Measurements from ENCODE around the gene AKR1E2.

AKR1E2 gene

DNA sequence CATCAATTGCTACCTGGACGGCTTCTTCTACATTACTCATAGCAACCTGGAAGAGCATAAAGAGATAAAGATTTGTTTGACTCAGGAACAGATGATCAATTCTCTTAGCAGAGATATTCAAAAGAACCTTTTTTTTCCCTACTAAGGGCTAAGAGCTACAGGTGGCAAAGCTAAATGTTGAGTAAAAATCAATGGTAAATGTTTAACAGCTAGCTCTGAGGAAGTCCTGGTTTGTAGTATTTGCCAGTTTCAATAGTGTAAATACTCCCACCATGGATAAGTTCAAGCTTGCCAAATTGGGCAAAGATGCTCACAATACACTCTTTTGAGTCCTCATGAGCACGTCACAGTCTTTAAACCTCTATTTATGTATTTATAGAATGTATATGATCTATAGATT, 64.0 kb downstream of the AKR1E2 start:
- no peaks in the 10 kb centered on the region for H3K36me3 ChIP-seq (ENCODE audit: control insufficient read depth in 2 of 2, insufficient read depth in 1 of 2, low read length in 2 of 2)
- CTCF ChIA-PET, result interaction anchor here (0.6 to 0.7 kb wide), 2 partner anchors 21 to 78 kb away, joined by 3 read pairs; no protein-coding TSS in a partner anchor
- H3K9me3 ChIP-seq (ENCODE audit: control insufficient read depth, insufficient read depth, low read depth, low read length), result no peaks in the 10 kb centered on the region
- POLR2A ChIA-PET, result no interaction called here
- H3K4me3 ChIP-seq (ENCODE audit: low read depth, low read length), result no peak overlapping the region
- TF ChIP-seq ZNF514 (tag by site-specific recombination; IDR thresholded peaks at IDR 0.05) (no peak), ZNF707 (tag by site-specific recombination; IDR thresholded peaks at IDR 0.05) (no peak), EGR2 (tag by site-specific recombination; IDR thresholded peaks at IDR 0.05; ENCODE audit: low read depth) (no peak), ZNF670 (tag by site-specific recombination; IDR thresholded peaks at IDR 0.05; ENCODE audit: low read depth) (no peak), ZBTB8A (tag by site-specific recombination; IDR thresholded peaks at IDR 0.05) (no peak), SETDB1 (IDR thresholded peaks at IDR 0.05; ENCODE audit: insufficient read length, low read length) (no peak), ZNF664 (tag by site-specific recombination; IDR thresholded peaks at IDR 0.05) (no peak), ZNF2 (tag by site-specific recombination; IDR thresholded peaks at IDR 0.05) (no peak), ZNF677 (tag by site-specific recombination; IDR thresholded peaks at IDR 0.05) (no peak), ZNF394 (tag by site-specific recombination; IDR thresholded peaks at IDR 0.05; ENCODE audit: borderline replicate concordance) (no peak), HOXC10 (CRISPR knock-in tag; IDR thresholded peaks at IDR 0.05) (no peak)
- TF ChIP-seq, protein P1, sequence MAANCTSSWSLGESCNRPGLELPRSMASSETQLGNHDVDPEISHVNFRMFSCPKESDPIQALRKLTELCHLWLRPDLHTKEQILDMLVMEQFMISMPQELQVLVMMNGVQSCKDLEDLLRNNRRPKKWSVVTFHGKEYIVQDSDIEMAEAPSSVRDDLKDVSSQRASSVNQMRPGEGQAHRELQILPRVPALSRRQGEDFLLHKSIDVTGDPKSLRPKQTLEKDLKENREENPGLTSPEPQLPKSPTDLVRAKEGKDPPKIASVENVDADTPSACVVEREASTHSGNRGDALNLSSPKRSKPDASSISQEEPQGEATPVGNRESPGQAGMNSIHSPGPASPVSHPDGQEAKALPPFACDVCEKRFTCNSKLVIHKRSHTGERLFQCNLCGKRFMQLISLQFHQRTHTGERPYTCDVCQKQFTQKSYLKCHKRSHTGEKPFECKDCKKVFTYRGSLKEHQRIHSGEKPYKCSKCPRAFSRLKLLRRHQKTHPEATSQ (tag by site-specific recombination; IDR thresholded peaks at IDR 0.05), result no peak
- TF ChIP-seq, protein P2, sequence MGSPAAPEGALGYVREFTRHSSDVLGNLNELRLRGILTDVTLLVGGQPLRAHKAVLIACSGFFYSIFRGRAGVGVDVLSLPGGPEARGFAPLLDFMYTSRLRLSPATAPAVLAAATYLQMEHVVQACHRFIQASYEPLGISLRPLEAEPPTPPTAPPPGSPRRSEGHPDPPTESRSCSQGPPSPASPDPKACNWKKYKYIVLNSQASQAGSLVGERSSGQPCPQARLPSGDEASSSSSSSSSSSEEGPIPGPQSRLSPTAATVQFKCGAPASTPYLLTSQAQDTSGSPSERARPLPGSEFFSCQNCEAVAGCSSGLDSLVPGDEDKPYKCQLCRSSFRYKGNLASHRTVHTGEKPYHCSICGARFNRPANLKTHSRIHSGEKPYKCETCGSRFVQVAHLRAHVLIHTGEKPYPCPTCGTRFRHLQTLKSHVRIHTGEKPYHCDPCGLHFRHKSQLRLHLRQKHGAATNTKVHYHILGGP (tag by site-specific recombination; IDR thresholded peaks at IDR 0.05), result no peak
- TF ChIP-seq, protein P3, sequence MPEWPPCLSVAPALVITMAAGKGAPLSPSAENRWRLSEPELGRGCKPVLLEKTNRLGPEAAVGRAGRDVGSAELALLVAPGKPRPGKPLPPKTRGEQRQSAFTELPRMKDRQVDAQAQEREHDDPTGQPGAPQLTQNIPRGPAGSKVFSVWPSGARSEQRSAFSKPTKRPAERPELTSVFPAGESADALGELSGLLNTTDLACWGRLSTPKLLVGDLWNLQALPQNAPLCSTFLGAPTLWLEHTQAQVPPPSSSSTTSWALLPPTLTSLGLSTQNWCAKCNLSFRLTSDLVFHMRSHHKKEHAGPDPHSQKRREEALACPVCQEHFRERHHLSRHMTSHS (tag by site-specific recombination; IDR thresholded peaks at IDR 0.05), result no peak
- TF ChIP-seq, protein P4, sequence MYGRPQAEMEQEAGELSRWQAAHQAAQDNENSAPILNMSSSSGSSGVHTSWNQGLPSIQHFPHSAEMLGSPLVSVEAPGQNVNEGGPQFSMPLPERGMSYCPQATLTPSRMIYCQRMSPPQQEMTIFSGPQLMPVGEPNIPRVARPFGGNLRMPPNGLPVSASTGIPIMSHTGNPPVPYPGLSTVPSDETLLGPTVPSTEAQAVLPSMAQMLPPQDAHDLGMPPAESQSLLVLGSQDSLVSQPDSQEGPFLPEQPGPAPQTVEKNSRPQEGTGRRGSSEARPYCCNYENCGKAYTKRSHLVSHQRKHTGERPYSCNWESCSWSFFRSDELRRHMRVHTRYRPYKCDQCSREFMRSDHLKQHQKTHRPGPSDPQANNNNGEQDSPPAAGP (tag by site-specific recombination; IDR thresholded peaks at IDR 0.05), result no peak
- TF ChIP-seq, protein P5, sequence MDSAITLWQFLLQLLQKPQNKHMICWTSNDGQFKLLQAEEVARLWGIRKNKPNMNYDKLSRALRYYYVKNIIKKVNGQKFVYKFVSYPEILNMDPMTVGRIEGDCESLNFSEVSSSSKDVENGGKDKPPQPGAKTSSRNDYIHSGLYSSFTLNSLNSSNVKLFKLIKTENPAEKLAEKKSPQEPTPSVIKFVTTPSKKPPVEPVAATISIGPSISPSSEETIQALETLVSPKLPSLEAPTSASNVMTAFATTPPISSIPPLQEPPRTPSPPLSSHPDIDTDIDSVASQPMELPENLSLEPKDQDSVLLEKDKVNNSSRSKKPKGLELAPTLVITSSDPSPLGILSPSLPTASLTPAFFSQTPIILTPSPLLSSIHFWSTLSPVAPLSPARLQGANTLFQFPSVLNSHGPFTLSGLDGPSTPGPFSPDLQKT (IDR thresholded peaks at IDR 0.05; ENCODE audit: borderline replicate concordance, low read depth, low read length), result no peak
- no peaks in the 10 kb centered on the region for H3K4me1 ChIP-seq (ENCODE audit: control insufficient read depth, insufficient read depth, low read length)
- no peak overlapping the region for H3K27ac ChIP-seq (ENCODE audit: extremely low read depth, low read depth, low read length)

DNA sequence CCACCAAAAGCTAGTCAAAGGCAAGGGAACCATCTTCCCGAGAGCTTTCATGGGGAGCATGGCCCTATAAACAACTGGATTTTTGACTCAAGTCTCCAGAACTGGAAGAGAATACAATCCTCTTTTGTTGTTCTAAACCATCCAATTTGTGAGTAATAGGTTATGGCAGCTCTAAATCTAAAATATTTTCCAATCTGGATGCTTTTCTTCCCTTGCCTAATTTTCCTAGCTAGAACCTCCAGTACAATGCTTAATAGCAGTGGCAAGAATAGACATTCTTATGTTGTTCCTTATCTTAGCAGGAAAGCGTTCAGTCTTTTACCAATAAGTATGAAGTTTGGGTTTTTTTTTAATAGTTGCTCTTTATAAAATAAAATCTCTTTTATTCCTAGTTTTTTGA, 66.7 kb downstream of the AKR1E2 start:
- no peak overlapping the region for H3K4me3 ChIP-seq (ENCODE audit: low read depth, low read length)
- ChIA-PET POLR2A (no interaction called here), CTCF (no interaction called here)
- H3K27ac ChIP-seq (ENCODE audit: extremely low read depth, low read depth, low read length), result no peak overlapping the region
- H3K36me3 ChIP-seq (ENCODE audit: control insufficient read depth in 2 of 2, insufficient read depth in 1 of 2, low read length in 2 of 2), result no peaks in the 10 kb centered on the region
- no peaks in the 10 kb centered on the region for H3K4me1 ChIP-seq (ENCODE audit: control insufficient read depth, insufficient read depth, low read length)
- no peaks in the 10 kb centered on the region for H3K9me3 ChIP-seq (ENCODE audit: control insufficient read depth, insufficient read depth, low read depth, low read length)
- TF ChIP-seq ZNF202 (tag by site-specific recombination; IDR thresholded peaks at IDR 0.05; ENCODE audit: borderline replicate concordance), result no peak
- no peak for TF ChIP-seq YY2 (tag by site-specific recombination; IDR thresholded peaks at IDR 0.05)
- TF ChIP-seq, protein P6, sequence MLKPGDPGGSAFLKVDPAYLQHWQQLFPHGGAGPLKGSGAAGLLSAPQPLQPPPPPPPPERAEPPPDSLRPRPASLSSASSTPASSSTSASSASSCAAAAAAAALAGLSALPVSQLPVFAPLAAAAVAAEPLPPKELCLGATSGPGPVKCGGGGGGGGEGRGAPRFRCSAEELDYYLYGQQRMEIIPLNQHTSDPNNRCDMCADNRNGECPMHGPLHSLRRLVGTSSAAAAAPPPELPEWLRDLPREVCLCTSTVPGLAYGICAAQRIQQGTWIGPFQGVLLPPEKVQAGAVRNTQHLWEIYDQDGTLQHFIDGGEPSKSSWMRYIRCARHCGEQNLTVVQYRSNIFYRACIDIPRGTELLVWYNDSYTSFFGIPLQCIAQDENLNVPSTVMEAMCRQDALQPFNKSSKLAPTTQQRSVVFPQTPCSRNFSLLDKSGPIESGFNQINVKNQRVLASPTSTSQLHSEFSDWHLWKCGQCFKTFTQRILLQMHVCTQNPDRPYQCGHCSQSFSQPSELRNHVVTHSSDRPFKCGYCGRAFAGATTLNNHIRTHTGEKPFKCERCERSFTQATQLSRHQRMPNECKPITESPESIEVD (tag by site-specific recombination; IDR thresholded peaks at IDR 0.05), result no peak
- TF ChIP-seq ZNF394 (tag by site-specific recombination; IDR thresholded peaks at IDR 0.05; ENCODE audit: borderline replicate concordance), result no peak
- TF ChIP-seq SP3 (tag by site-specific recombination; IDR thresholded peaks at IDR 0.05), result no peak
- no peak for TF ChIP-seq ZNF785 (tag by site-specific recombination; IDR thresholded peaks at IDR 0.05)
- no peak for TF ChIP-seq ZBTB8A (tag by site-specific recombination; IDR thresholded peaks at IDR 0.05)
- TF ChIP-seq, protein P7, sequence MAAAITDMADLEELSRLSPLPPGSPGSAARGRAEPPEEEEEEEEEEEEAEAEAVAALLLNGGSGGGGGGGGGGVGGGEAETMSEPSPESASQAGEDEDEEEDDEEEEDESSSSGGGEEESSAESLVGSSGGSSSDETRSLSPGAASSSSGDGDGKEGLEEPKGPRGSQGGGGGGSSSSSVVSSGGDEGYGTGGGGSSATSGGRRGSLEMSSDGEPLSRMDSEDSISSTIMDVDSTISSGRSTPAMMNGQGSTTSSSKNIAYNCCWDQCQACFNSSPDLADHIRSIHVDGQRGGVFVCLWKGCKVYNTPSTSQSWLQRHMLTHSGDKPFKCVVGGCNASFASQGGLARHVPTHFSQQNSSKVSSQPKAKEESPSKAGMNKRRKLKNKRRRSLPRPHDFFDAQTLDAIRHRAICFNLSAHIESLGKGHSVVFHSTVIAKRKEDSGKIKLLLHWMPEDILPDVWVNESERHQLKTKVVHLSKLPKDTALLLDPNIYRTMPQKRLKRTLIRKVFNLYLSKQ (tag by site-specific recombination; IDR thresholded peaks at IDR 0.05; ENCODE audit: borderline replicate concordance), result no peak
- TF ChIP-seq ZNF555 (tag by site-specific recombination; conservative IDR thresholded peaks at IDR 0.05), result no peak
- no peak for TF ChIP-seq WT1 (tag by site-specific recombination; IDR thresholded peaks at IDR 0.05)
- TF ChIP-seq REPIN1 (tag by site-specific recombination; IDR thresholded peaks at IDR 0.05; ENCODE audit: low read depth), result no peak

Data from HEK293 (cell line).